DOHH2 (cell line): ENCODE data around the gene TRIM25.

Experiments used
- H3F3A ChIP-seq: fragments of 200-600 bp; sonication (generic), shearing (Covaris generic); 2 replicates; pipeline ENCODE4 v1.6.0; 2016; ENCODE audit warnings: antibody characterized with exemption, mild to moderate bottlenecking; ENCODE audit not compliant: control insufficient read depth, insufficient read depth
- H3K27ac ChIP-seq: fragments of 200-600 bp; sonication (generic); 2 replicates; pipeline ENCODE4 v1.5.1; 2014; ENCODE audit warnings: low read depth, mild to moderate bottlenecking, low read length, moderate library complexity
- H3K27me3 ChIP-seq: fragments of 200-600 bp; sonication (generic); 2 replicates; pipeline ENCODE4 v1.6.1; 2014; ENCODE audit warnings: mild to moderate bottlenecking, low read length, mixed read lengths; ENCODE audit not compliant: control insufficient read depth
- H3K36me3 ChIP-seq: fragments of 200-600 bp; sonication (generic); 2 replicates; pipeline ENCODE4 v1.6.1; 2014; ENCODE audit warnings: mild to moderate bottlenecking, low read length, moderate library complexity, mixed read lengths; ENCODE audit not compliant: control insufficient read depth
- H3K4me1 ChIP-seq: fragments of 200-600 bp; sonication (generic); 2 replicates; pipeline ENCODE4 v1.6.1; 2014; ENCODE audit warnings: mild to moderate bottlenecking, low read length, mixed read lengths; ENCODE audit not compliant: control insufficient read depth
- H3K4me2 ChIP-seq: fragments of 200-600 bp; sonication (generic); 2 replicates; pipeline ENCODE4 v1.6.0; 2014; ENCODE audit warnings: mild to moderate bottlenecking, low read length, moderate library complexity
- H3K4me3 ChIP-seq: fragments of 200-600 bp; sonication (generic); 2 replicates; pipeline ENCODE4 v1.5.1; 2014; ENCODE audit warnings: mild to moderate bottlenecking, low read length, mixed read lengths
- H3K79me2 ChIP-seq: fragments of 200-600 bp; sonication (generic); 2 replicates; pipeline ENCODE4 v1.6.1; 2014; ENCODE audit warnings: mild to moderate bottlenecking, low read length, mixed read lengths; ENCODE audit not compliant: control insufficient read depth
- H3K9me2 ChIP-seq: fragments of 200-600 bp; sonication (generic); replicated peaks from 2 replicates; pipeline ENCODE4 v1.6.1; 2014; ENCODE audit warnings: mild to moderate bottlenecking, low read length, mixed read lengths; ENCODE audit not compliant: control insufficient read depth
- H3K9me3 ChIP-seq: fragments of 200-600 bp; sonication (generic); 2 replicates; pipeline ENCODE4 v1.6.1; 2014; ENCODE audit warnings: antibody characterized with exemption, low read length, mixed read lengths; ENCODE audit not compliant: control insufficient read depth, insufficient read depth
- H4K20me1 ChIP-seq: fragments of 200-600 bp; sonication (generic); 2 replicates; pipeline ENCODE4 v1.6.0; 2014; ENCODE audit warnings: low read depth, mild to moderate bottlenecking, antibody characterized with exemption, low read length, moderate library complexity; ENCODE audit not compliant: control insufficient read depth, insufficient read depth
- CTCF ChIP-seq: fragments of 200-600 bp; sonication (generic); IDR thresholded peaks from one replicate; pipeline ENCODE4 v1.5.1; 2014; ENCODE audit warnings: antibody characterized with exemption, mild to moderate bottlenecking, low read depth, low read length; ENCODE audit not compliant: poor library complexity, severe bottlenecking
- EZH2phosphoT487 ChIP-seq: fragments of 200-600 bp; sonication (generic); IDR thresholded peaks from 2 replicates; pipeline ENCODE4 v1.6.1; 2017; ENCODE audit warnings: borderline replicate concordance, mild to moderate bottlenecking, antibody characterized with exemption, low read length, moderate library complexity, mixed read lengths

Gene TRIM25

GRCh38 chr17:56880133-56880532, 33.7 kb downstream of the TRIM25 start:
- Histone ChIP-seq H3F3A (0 out of 2 replicates have a peak, but pooled peaks cover 5% of the 10 kb centered on the region), H3K4me1 (peaks cover 21% of the 10 kb centered on the region), H3K79me2 (no peaks in the 10 kb centered on the region), H3K9me2 (no peaks in the 10 kb centered on the region), H3K27ac (no peak overlapping the region), H4K20me1 (no peaks in the 10 kb centered on the region), H3K36me3 (no peaks in the 10 kb centered on the region), H3K4me3 (no peak overlapping the region), H3K4me2 (peak overlapping the region; percentile 39), H3K27me3 (no peaks in the 10 kb centered on the region), H3K9me3 (no peaks in the 10 kb centered on the region)
- TF ChIP-seq CTCF (no peak), EZH2phosphoT487 (no peak)

- Histone ChIP-seq H3K9me3 (no peaks in the 10 kb centered on the region), H3K4me2 (no peak overlapping the region), H3F3A (0 out of 2 replicates have a peak, but pooled peaks cover 3% of the 10 kb centered on the region), H3K27ac (no peak overlapping the region), H3K4me3 (no peak overlapping the region), H3K79me2 (no peaks in the 10 kb centered on the region), H3K27me3 (no peaks in the 10 kb centered on the region), H4K20me1 (no peaks in the 10 kb centered on the region), H3K4me1 (peaks cover 21% of the 10 kb centered on the region), H3K9me2 (no peaks in the 10 kb centered on the region), H3K36me3 (no peaks in the 10 kb centered on the region)
- TF ChIP-seq EZH2phosphoT487 (no peak), CTCF (no peak)
Measured at GRCh38 chr17:56879280-56879679, 34.6 kb downstream of the TRIM25 start.

GRCh38 chr17:56876766-56877179, 37.1 kb downstream of the TRIM25 start:
- no peaks in the 10 kb centered on the region for H3K27me3 ChIP-seq
- peaks cover 21% of the 10 kb centered on the region for H3K4me1 ChIP-seq
- TF ChIP-seq EZH2phosphoT487 (no peak), CTCF (no peak)
- H3K79me2 ChIP-seq = no peaks in the 10 kb centered on the region
- no peak overlapping the region for H3K4me3 ChIP-seq
- H3K36me3 ChIP-seq = no peaks in the 10 kb centered on the region
- H3F3A ChIP-seq = no peaks in the 10 kb centered on the region
- no peak overlapping the region for H3K4me2 ChIP-seq
- H4K20me1 ChIP-seq = no peaks in the 10 kb centered on the region
- H3K27ac ChIP-seq = no peak overlapping the region
- H3K9me3 ChIP-seq = no peaks in the 10 kb centered on the region
- no peaks in the 10 kb centered on the region for H3K9me2 ChIP-seq
